ENCODE results near the gene CRYBB3.

DNA sequence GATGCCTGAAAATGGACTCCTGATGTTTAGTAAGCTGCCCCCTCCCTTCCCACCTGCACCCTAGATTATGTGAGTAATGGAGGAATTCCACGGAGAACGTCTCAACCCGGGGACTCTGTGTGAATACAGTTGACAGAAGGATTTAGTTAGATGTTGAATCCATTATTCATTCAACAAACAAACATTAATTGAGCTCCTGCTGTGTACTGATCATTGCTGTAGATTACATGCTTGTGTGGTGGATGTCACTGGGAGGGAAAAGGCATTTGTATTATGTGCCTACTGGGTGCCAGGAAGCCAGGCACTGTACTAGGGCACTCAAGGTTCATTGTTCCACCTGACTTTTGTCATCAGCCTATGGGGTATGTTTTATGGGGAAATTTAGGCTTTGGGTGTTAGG lies 22.9 kb upstream of the CRYBB3 start:
- TF ChIP-seq, protein P1, sequence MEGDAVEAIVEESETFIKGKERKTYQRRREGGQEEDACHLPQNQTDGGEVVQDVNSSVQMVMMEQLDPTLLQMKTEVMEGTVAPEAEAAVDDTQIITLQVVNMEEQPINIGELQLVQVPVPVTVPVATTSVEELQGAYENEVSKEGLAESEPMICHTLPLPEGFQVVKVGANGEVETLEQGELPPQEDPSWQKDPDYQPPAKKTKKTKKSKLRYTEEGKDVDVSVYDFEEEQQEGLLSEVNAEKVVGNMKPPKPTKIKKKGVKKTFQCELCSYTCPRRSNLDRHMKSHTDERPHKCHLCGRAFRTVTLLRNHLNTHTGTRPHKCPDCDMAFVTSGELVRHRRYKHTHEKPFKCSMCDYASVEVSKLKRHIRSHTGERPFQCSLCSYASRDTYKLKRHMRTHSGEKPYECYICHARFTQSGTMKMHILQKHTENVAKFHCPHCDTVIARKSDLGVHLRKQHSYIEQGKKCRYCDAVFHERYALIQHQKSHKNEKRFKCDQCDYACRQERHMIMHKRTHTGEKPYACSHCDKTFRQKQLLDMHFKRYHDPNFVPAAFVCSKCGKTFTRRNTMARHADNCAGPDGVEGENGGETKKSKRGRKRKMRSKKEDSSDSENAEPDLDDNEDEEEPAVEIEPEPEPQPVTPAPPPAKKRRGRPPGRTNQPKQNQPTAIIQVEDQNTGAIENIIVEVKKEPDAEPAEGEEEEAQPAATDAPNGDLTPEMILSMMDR (conservative IDR thresholded peaks at IDR 0.05; ENCODE audit: low read depth, low read length), result no peak
- no peak for TF ChIP-seq EZH2 (IDR thresholded peaks at IDR 0.05; ENCODE audit: borderline replicate concordance, low read depth, low read length, poor library complexity, severe bottlenecking)
